ENCODE data around the gene RAB31. TPM values are rescaled to one million over a fixed set of nuclear protein-coding genes. Genes with fewer than 3 reads are reported as not detected.

Gene RAB31
- total and polyA plus RNA-seq, 5 donors from 2014 or later = 0.78 to 5.8 (median 1.3) TPM

- Histone ChIP-seq H3K27me3 (ENCODE audit: control insufficient read depth, insufficient read depth, low read length) (peaks cover 6% of the 10 kb centered on the region), H3K9me3 (ENCODE audit: control insufficient read depth in 2 of 2, low read length in 2 of 2) (no peaks in the 10 kb centered on the region), H3K27ac (ENCODE audit: insufficient read depth, low read length, poor library complexity, severe bottlenecking) (no peak overlapping the region), H3K4me1 (ENCODE audit: control insufficient read depth, insufficient read depth, low read length, poor library complexity, severe bottlenecking) (no peaks in the 10 kb centered on the region), H3K36me3 (ENCODE audit: control insufficient read depth, insufficient read depth, low read length) (no peaks in the 10 kb centered on the region), H3K4me3 (ENCODE audit: low read depth, low read length) (no peak overlapping the region)
- Mint-ChIP-seq H3K36me3 (no peaks in the 10 kb centered on the region), H3K9me3 (peaks cover 0 to 6% (median 4%) of the 10 kb centered on the region in 7 donors), H3K4me1 (peaks cover 0 to 2% (median 0%) of the 10 kb centered on the region in 4 donors), H3K27me3 (peaks cover 23% of the 10 kb centered on the region), H3K27ac (no peak overlapping the region), H3K4me3 (no peak overlapping the region)
- ATAC-seq (ENCODE audit: low read depth in 2 of 2) (no peak), DNase-seq (no peak)
These were observed 115.8 kb downstream of the RAB31 start for GRCh38 chr18:9823805-9824473.

- Histone ChIP-seq H3K36me3 (ENCODE audit: control insufficient read depth, insufficient read depth, low read length) (no peaks in the 10 kb centered on the region), H3K4me3 (ENCODE audit: low read depth, low read length) (no peak overlapping the region), H3K27me3 (ENCODE audit: control insufficient read depth, insufficient read depth, low read length) (peaks cover 6% of the 10 kb centered on the region), H3K27ac (ENCODE audit: insufficient read depth, low read length, poor library complexity, severe bottlenecking) (no peak overlapping the region), H3K9me3 (ENCODE audit: control insufficient read depth in 2 of 2, low read length in 2 of 2) (no peaks in the 10 kb centered on the region), H3K4me1 (ENCODE audit: control insufficient read depth, insufficient read depth, low read length, poor library complexity, severe bottlenecking) (no peaks in the 10 kb centered on the region)
- Mint-ChIP-seq H3K4me1 (peaks cover 0 to 2% (median 0%) of the 10 kb centered on the region in 4 donors), H3K27ac (no peak overlapping the region), H3K36me3 (no peaks in the 10 kb centered on the region), H3K9me3 (peaks cover 0 to 4% (median under 1%) of the 10 kb centered on the region in 7 donors), H3K4me3 (no peak overlapping the region), H3K27me3 (peaks cover 18% of the 10 kb centered on the region)
- ATAC-seq (ENCODE audit: low read depth in 2 of 2) (no peak), DNase-seq (no peak)
These were observed 116.4 kb downstream of the RAB31 start for GRCh38 chr18:9824474-9824832.

DNA sequence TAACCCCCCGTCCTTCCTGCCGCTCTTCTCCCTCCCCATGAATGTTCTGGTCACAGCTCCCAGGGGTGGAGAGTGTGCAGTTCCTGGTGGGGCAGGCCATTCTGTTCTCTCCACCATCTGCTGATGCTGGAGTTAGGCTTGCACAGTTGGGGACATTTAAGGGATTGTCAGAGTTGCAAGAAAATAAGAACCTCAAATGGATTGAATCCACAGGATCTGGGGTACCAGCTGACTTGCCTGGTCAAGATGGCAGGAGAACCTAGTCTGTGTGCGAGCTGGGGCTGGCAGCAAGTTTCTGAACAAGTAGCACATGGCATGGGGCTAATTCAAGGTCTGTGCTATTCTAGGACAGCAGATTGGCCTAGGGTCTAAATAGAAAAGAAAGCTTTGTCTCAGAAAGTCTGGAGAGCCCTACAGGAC lies 116.9 kb downstream of the RAB31 start:
- H3K4me1 ChIP-seq (ENCODE audit: control insufficient read depth, insufficient read depth, low read length, poor library complexity, severe bottlenecking) = no peaks in the 10 kb centered on the region
- no peak for DNase-seq
- H3K9me3 Mint-ChIP-seq = peaks cover 0 to 4% (median 0%) of the 10 kb centered on the region in 7 donors
- H3K27ac Mint-ChIP-seq = no peak overlapping the region
- no peak overlapping the region for H3K4me3 Mint-ChIP-seq
- no peaks in the 10 kb centered on the region for H3K9me3 ChIP-seq (ENCODE audit: control insufficient read depth in 2 of 2, low read length in 2 of 2)
- H3K36me3 Mint-ChIP-seq = no peaks in the 10 kb centered on the region
- H3K36me3 ChIP-seq (ENCODE audit: control insufficient read depth, insufficient read depth, low read length) = no peaks in the 10 kb centered on the region
- H3K4me1 Mint-ChIP-seq = peaks cover 0 to 2% (median 0%) of the 10 kb centered on the region in 4 donors
- peaks cover 6% of the 10 kb centered on the region for H3K27me3 ChIP-seq (ENCODE audit: control insufficient read depth, insufficient read depth, low read length)
- peaks cover 14% of the 10 kb centered on the region for H3K27me3 Mint-ChIP-seq
- no peak for ATAC-seq (ENCODE audit: low read depth in 2 of 2)
- no peak overlapping the region for H3K4me3 ChIP-seq (ENCODE audit: low read depth, low read length)
- H3K27ac ChIP-seq (ENCODE audit: insufficient read depth, low read length, poor library complexity, severe bottlenecking) = no peak overlapping the region

GRCh38 chr18:9825571-9826073 lies 117.5 kb downstream of the RAB31 start:
- H3K36me3 Mint-ChIP-seq = no peaks in the 10 kb centered on the region
- H3K9me3 Mint-ChIP-seq = peaks cover 0 to 4% (median 0%) of the 10 kb centered on the region in 7 donors
- Histone ChIP-seq H3K27ac (ENCODE audit: insufficient read depth, low read length, poor library complexity, severe bottlenecking) (no peak overlapping the region), H3K36me3 (ENCODE audit: control insufficient read depth, insufficient read depth, low read length) (no peaks in the 10 kb centered on the region), H3K9me3 (ENCODE audit: control insufficient read depth in 2 of 2, low read length in 2 of 2) (no peaks in the 10 kb centered on the region), H3K27me3 (ENCODE audit: control insufficient read depth, insufficient read depth, low read length) (peaks cover 5% of the 10 kb centered on the region), H3K4me3 (ENCODE audit: low read depth, low read length) (no peak overlapping the region), H3K4me1 (ENCODE audit: control insufficient read depth, insufficient read depth, low read length, poor library complexity, severe bottlenecking) (no peaks in the 10 kb centered on the region)
- peaks cover 14% of the 10 kb centered on the region for H3K27me3 Mint-ChIP-seq
- H3K4me1 Mint-ChIP-seq = peaks cover 0 to 2% (median 0%) of the 10 kb centered on the region in 4 donors
- H3K4me3 Mint-ChIP-seq = no peak overlapping the region
- ATAC-seq (ENCODE audit: low read depth in 2 of 2) = no peak
- no peak for DNase-seq
- no peak overlapping the region for H3K27ac Mint-ChIP-seq

GRCh38 chr18:9826685-9827084 lies 118.6 kb downstream of the RAB31 start:
- H3K36me3 Mint-ChIP-seq = no peaks in the 10 kb centered on the region
- H3K36me3 ChIP-seq (ENCODE audit: control insufficient read depth, insufficient read depth, low read length) = no peaks in the 10 kb centered on the region
- peaks cover 0 to 4% (median 0%) of the 10 kb centered on the region in 7 donors for H3K9me3 Mint-ChIP-seq
- H3K4me1 Mint-ChIP-seq = peaks cover 0 to 2% (median 0%) of the 10 kb centered on the region in 4 donors
- ATAC-seq (ENCODE audit: low read depth in 2 of 2) (no peak), DNase-seq (no peak)
- no peak overlapping the region for H3K27ac Mint-ChIP-seq
- H3K27me3 ChIP-seq (ENCODE audit: control insufficient read depth, insufficient read depth, low read length) = peaks cover 3% of the 10 kb centered on the region
- no peaks in the 10 kb centered on the region for H3K4me1 ChIP-seq (ENCODE audit: control insufficient read depth, insufficient read depth, low read length, poor library complexity, severe bottlenecking)
- no peaks in the 10 kb centered on the region for H3K9me3 ChIP-seq (ENCODE audit: control insufficient read depth in 2 of 2, low read length in 2 of 2)
- no peak overlapping the region for H3K4me3 Mint-ChIP-seq
- H3K27me3 Mint-ChIP-seq = peaks cover 12% of the 10 kb centered on the region
- no peak overlapping the region for H3K27ac ChIP-seq (ENCODE audit: insufficient read depth, low read length, poor library complexity, severe bottlenecking)
- no peak overlapping the region for H3K4me3 ChIP-seq (ENCODE audit: low read depth, low read length)

GRCh38 chr18:9827211-9827792 lies 119.2 kb downstream of the RAB31 start:
- Histone ChIP-seq H3K4me3 (ENCODE audit: low read depth, low read length) (no peak overlapping the region), H3K4me1 (ENCODE audit: control insufficient read depth, insufficient read depth, low read length, poor library complexity, severe bottlenecking) (no peaks in the 10 kb centered on the region), H3K27me3 (ENCODE audit: control insufficient read depth, insufficient read depth, low read length) (no peaks in the 10 kb centered on the region), H3K36me3 (ENCODE audit: control insufficient read depth, insufficient read depth, low read length) (no peaks in the 10 kb centered on the region), H3K9me3 (ENCODE audit: control insufficient read depth in 2 of 2, low read length in 2 of 2) (no peaks in the 10 kb centered on the region), H3K27ac (ENCODE audit: insufficient read depth, low read length, poor library complexity, severe bottlenecking) (no peak overlapping the region)
- H3K4me1 Mint-ChIP-seq = peaks cover 0 to 2% (median 0%) of the 10 kb centered on the region in 4 donors
- H3K4me3 Mint-ChIP-seq = peak overlapping the region in 1 of 4 donors; percentile 59
- H3K36me3 Mint-ChIP-seq = no peaks in the 10 kb centered on the region
- peaks cover 8% of the 10 kb centered on the region for H3K27me3 Mint-ChIP-seq
- DNase-seq (no peak), ATAC-seq (ENCODE audit: low read depth in 2 of 2) (no peak)
- no peak overlapping the region for H3K27ac Mint-ChIP-seq
- H3K9me3 Mint-ChIP-seq = peaks cover 0 to 4% (median 0%) of the 10 kb centered on the region in 7 donors

DNA sequence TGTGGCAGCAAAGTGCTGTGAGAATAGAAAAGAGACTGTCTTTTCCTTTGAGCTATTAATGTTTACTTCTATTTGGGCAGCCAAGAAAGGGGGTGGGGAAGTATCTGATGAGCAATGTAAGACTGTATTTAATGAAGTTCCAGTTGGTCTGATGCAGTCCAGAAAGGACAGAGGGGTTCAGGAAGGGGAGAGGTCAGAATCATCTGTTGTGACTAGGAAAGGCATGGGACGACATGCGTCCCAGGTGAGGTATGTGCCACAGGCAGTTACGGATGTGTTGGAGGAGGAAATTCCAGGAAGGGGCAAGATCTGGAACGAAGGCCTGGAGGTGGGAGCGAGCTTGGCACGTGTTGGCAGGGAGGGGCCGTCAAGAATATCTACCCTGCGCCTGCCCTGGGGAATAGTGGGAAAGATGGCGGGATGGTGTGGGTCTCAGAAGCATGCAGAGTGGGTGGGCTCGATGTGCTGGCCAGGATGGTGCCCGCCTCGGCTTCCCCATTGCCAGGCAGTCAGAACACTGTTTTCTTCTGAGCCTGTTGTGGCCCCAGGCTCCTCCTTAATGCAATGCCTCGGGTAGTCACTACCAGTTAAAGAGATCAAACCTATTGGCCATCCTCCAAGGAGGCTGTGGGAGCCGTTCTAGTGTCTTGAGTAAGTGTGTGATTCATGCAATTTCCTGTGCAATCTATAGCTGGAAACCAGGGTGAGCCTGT lies 119.8 kb downstream of the RAB31 start:
- Histone ChIP-seq H3K27ac (ENCODE audit: insufficient read depth, low read length, poor library complexity, severe bottlenecking) (no peak overlapping the region), H3K4me1 (ENCODE audit: control insufficient read depth, insufficient read depth, low read length, poor library complexity, severe bottlenecking) (no peaks in the 10 kb centered on the region), H3K27me3 (ENCODE audit: control insufficient read depth, insufficient read depth, low read length) (no peaks in the 10 kb centered on the region), H3K4me3 (ENCODE audit: low read depth, low read length) (no peak overlapping the region), H3K36me3 (ENCODE audit: control insufficient read depth, insufficient read depth, low read length) (no peaks in the 10 kb centered on the region), H3K9me3 (ENCODE audit: control insufficient read depth in 2 of 2, low read length in 2 of 2) (no peaks in the 10 kb centered on the region)
- no peak for ATAC-seq (ENCODE audit: low read depth in 2 of 2)
- Mint-ChIP-seq H3K4me1 (peaks cover 0 to 2% (median 0%) of the 10 kb centered on the region in 4 donors), H3K27ac (no peak overlapping the region), H3K27me3 (peaks cover 4% of the 10 kb centered on the region), H3K36me3 (no peaks in the 10 kb centered on the region), H3K9me3 (peaks cover 0 to 4% (median 0%) of the 10 kb centered on the region in 7 donors), H3K4me3 (peak overlapping the region in 1 of 4 donors; percentile 59)
- no peak for DNase-seq
